GM21515 (cell line): Measurements from ENCODE around the gene CCR5AS.
"Not testable (repeated sequence)": the region's sequence is repeated elsewhere in the genome, so short reads cannot be mapped to it uniquely, and the experiment has no call there.

Experiments
- ATAC-seq: cut with Tn5 transposase; IDR thresholded peaks from one replicate; pipeline ENCODE4 v1.9.1; 2021; ENCODE audit not compliant: unreplicated experiment

CCR5AS gene

DNA sequence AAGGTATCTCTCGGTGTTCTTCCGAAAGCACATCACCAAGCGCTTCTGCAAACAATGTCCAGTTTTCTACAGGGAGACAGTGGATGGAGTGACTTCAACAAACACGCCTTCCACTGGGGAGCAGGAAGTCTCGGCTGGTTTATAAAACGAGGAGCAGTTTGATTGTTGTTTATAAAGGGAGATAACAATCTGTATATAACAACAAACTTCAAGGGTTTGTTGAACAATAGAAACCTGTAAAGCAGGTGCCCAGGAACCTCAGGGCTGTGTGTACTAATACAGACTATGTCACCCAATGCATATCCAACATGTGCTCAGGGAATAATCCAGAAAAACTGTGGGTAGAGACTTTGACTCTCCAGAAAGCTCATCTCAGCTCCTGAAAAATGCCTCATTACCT, 48.4 kb downstream of the CCR5AS start:
- no peak for ATAC-seq

DNA sequence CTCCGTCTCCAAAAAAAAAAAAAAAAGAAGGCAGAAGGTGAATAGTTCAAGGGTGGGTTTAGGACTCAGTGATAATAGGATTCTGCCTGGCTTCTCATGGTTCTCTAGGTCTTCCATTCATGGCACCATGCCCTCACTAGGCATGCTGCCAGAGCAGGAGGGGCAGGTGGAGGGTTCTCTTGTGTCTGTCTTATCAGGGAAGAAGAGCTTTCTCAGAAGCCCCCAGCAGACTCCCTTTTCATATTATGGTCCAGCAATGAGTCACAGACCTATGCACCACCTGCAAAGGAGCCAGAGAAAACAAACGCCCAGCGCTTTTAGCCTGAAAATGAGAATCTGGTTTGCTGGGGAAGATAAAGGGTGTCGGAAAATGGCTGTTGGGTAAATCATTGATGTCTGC, 50.0 kb downstream of the CCR5AS start:
- ATAC-seq, result no peak

DNA sequence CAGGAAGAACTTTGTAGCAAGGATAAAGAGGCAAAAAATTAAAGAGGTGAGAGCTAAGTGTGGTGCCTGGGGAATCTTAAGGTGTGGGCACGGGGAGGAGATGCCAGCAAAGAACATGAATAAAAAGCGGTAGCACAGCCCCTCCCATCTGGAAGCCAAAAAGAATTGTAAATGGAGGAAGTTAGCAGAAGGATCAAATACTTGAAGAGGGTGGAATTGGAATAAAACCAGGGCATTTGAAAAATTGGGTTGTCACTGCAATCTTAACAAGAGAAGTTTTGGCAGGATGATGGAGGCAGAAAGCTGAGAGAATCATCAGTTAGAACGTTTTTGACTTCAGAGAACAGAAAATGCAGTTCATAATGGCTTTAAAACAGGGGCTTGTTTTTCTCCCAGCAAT, 50.6 kb downstream of the CCR5AS start:
- ATAC-seq, result no peak

DNA sequence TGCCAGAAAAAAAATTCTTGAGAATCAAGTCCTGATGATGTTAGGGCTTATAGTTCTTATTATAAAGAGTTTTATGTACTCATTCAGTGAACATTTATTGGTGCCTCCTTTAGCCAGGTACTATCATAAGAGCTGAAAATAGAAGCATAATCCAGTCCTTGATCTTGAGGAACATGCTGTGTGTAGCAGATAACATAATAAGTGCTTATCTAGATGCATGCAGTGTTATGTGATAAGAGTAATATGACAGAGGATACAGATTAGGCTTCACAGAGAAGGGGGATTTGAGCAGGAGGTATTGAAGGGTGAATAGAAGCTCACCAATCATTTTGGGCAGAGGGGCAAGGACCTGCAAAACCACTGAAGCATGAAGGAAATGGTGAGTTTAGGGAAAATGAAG, 51.9 kb downstream of the CCR5AS start:
- no peak for ATAC-seq

DNA sequence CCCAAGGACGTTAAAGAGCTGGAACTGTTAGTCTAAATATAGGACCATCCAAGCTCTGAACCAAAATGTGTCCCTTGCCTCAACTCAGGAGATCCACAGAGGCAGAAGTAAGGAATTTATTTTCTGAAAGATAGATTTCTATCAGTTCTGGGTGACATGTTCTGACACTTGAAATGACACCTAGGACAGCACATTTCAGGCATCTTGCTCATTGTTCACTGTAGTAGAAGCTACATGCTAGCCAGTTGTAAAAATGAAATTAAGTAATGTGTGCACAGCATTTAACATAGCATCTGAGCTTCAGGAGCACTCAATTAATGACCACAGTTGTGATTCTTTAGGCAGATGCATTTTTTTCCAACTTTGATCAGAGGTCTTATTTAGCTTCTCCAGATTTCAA, 52.4 kb downstream of the CCR5AS start:
- ATAC-seq, result no peak

DNA sequence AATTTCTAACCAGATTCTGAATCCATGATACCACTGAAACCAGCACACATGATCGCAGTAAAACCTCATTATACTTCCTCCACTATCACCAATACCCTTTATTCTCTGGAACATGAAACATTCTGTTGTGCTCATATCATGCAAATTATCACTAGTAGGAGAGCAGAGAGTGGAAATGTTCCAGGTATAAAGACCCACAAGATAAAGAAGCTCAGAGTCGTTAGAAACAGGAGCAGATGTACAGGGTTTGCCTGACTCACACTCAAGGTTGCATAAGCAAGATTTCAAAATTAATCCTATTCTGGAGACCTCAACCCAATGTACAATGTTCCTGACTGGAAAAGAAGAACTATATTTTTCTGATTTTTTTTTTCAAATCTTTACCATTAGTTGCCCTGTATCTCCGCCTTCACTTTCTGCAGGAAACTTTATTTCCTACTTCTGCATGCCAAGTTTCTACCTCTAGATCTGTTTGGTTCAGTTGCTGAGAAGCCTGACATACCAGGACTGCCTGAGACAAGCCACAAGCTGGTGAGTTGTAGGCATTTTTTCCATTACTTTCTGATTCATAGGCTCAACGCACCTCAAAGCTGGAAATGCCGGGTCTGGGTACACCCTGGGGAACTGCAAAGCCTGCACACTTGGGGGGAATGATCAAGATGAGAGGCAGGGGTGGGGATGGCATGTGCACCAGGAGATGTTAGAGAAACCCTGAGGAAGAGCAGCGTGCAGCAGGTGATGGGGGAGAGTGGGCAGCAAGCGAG, 53.0 kb downstream of the CCR5AS start, which contains the start of gene CCR2:
Gene CCR2, plus strand, starts transcription at position 465 of the 764 bp plus-strand sequence. CDS start 3,417 bp downstream, outside the sequence.
- no peak for ATAC-seq

DNA sequence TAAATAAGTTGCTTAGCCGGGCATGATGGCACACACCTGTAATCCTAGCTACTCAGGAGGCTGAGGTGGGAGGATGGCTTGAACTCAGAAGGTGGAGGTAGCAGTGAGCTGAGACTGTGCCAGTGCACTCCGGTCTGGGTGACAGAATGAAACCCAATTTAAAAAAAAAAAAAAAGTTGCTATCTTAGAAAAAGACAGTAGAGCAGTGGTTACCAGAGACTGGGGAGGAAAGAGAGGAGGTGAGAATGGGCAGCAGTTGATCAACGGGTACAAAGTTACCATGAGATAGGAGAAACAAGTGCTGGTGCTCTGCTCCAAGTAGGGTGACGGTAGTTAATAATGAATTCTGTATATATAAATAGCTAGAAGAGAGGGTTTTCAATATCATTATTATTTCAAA, 53.8 kb downstream of the CCR5AS start:
- ATAC-seq, result no peak

DNA sequence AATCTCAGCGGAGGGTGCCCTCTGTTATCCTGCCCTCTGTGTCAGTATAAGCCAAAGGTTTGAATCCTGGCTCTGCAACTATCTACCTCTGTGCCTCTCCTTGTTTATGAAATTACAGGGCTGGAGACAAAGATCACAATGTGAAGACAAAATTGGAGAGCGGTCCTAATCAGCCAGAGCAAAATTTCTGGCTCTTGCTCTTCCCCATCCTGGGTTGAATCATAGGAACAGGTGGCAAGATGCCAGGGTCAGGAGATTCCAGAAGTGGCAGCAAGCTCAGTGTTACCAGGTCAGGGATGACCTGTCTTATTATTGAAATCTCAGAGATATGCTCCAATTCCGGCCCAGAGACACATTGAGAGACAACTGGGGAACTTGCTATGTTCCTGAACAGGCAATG, 55.2 kb downstream of the CCR5AS start:
- ATAC-seq, result no peak

DNA sequence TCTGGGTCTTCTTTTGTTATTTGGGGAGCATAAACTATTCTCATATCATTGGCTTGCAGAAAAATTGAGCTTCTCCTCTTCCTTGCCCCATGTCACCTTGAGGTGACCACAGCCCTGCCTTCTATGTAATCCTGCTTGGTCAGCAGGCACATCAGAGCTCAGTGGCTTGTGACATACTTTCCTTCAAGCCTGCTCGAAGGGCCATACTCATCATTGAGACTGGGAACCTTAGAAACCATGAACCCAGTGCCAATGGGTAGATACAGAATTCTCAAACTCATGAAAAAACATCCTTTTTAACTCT, 56.7 kb downstream of the CCR5AS start:
- peak; percentile 12 for ATAC-seq

DNA sequence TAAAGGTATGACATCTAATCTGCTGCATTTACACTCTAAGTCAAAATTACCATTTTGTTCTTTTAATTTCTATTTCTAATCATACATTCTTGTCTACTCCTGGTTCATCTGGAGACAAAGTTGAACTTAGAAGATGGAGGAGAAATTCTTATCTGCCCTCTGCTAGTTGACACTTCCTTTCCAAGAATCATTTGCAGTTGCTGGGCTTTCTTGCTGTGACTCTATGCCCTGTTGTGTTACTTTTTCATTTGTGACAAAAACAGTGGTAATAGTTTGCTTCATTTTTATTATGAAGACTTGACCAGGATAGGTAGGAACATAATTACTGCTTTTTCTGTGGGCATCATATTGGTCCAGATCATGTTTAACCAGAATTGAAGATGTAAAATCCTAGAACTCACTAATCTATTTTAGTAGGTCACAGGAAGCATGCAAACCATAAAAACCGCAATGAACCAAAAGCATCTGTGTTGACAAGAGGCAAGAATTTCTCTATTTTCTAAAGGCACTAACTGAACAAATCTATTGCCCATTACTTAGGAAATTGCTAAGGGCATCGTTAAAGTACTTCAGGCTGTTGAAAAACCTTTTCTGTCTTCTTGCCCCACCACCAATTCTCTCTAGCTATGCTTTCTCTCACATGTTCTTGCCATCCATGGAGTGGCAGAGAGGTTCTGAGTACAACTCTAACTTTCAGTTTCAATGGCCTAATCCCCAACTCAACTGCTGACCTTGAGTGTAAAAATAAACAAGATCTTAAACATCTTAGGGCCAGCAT, 57.2 kb downstream of the CCR5AS start:
- ATAC-seq, result peak; percentile 74

DNA sequence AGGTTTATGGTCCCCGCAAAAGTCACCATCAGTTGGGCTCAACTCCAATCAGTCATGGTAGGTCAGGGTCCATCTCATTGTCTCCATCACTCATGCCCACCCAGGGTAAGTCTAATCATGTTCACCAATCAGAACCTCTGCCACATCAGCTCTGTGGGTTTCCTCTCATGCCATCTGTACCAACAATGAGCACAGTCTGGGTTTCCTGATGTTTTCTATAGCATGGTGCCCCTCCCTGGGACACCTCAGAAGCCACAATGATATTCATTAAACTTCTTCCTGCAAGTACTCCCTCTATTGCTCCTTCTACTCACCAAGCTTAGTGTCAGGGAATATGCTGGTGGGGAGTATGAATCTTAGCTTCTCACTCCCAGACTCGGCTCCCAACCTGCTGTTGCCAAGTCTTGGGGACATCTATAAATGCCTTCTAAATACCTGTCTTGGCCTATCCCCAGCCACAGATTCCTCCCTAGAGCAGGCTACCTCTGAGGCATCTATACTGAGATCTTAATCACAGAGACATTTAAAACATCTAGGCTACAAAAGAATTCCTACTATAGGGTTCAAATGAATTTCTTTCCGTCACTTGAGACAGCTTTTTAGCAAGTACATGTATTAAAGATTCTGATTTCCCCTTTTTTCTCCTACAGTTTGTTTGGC, 57.9 kb downstream of the CCR5AS start:
- no peak for ATAC-seq

DNA sequence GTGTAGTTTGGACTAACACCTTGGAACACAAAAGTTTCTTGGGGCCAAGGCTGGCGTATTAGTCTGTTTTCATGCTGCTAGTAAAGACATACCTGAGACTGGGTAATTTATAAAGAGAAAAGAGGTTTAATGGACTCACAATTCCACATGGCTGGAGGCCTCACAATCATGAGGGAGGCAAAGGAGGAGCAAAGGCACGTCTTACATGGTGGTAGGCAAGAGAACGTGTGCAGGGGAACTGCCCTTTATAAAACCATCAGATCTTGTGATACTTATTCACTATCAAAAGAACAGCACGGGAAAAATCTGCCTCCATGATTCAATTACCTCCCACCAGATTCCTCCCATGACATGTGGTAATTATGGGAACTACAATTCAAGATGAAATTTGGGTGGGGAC, 62.4 kb downstream of the CCR5AS start:
- ATAC-seq, result no peak

DNA sequence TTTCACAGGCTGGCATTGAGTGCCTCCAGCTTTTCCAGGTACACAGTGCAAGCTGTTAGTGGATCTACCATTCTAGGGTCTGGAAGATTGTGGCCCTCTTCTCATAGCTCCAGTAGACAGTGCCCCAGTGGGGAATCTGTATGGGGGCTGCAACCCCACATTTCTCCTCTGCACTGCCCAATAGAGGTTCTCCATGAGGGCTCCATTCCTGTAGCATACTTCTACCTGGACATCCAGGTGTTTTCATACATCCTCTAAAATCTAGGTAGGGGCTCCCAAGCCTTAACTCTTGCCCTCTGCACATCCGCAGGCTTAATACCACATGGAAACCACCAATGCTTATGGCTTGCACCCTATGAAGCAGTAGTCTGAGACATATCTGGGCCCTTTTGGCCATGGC, 68.0 kb downstream of the CCR5AS start:
- ATAC-seq, result no peak

DNA sequence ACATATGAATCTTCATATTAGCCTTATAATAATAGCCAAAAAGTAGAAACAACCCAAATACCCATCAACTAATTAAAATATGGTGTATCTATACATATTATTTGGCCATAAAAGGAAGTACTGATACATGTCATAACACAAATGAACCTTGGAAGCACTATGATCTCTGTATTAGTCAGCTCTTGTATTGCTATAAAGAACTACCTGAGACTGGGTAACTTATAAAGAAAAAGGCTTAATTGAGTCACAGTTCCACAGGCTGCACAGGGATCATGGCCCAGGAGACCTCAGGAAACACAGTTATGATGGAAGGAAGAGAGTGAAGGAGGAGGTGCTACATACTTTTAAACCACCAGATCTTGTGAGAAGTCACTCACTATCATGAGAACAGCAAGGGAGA, 69.0 kb downstream of the CCR5AS start:
- ATAC-seq, result no peak

DNA sequence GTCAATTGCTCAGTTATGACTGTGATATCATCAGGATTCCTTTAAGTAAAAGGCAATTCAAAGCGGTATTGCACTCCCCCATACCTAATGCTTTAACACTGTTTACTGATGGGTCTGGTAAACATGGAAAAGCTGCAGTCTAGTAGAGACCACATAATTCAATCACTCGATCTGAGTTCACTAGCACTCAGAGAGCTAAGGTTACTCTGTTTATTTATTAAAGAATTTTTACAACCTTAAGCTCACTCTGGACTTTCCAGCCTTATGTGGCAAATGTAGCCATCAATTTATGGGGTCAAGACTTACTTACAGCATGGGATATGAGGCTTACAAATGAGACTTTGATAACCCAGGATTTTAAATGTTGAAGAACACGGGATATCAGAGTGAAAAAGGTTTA, 71.3 kb downstream of the CCR5AS start:
- ATAC-seq, result no peak

DNA sequence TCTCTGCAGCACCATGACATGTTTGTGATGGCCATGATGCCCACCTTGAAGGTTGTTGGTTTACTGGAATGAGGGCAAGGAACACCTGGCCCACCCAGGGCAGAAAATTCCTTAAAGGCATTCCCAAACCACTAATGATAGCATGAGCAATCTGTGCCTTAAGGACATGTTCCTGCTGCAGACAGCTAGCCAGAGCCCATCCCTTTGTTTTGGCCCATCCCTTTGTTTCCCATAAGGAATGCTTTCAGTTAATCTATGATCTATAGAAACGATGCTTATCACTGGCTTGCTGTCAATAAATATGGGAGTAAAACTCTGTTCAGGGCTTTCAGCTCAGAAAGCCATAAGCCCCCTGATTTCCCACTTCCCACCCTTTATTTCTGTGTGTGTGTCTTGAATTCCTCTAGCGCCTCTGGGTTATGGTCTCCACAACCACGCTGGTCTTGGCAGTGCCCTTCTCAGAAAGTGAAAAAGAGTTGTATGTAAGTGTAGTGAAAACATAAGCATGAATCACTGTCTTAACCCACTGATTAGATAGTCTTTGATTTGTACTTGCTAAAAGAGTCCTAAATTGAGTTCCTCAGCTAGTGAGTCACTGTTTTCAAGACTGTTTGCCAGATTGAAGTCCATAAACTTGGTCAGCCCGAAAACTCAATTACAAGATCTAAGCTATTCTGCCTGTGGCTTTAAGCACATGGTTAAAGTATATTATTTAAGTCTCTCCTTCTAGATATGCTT, 72.0 kb downstream of the CCR5AS start:
- ATAC-seq, result no peak

DNA sequence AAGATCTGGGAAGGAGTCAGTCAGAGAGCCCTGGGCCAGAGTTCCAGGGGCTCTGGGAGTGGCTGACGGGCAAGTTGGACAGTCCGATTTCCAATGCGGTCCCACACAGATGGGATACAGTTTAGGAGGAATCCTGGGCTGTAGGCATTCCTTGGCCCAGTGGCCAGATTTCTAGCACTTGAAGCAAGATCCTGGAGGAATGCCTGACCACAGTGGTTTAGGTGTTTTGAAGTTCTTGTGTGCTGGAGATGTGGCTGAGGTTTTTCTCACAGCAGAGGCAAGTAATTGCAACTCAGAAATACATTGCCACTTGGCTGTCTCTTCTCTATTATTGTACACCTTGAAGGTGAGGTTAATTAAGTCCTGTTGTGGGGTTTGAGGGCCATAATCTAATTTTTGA, 76.2 kb downstream of the CCR5AS start:
- not testable (repeated sequence) for ATAC-seq

DNA sequence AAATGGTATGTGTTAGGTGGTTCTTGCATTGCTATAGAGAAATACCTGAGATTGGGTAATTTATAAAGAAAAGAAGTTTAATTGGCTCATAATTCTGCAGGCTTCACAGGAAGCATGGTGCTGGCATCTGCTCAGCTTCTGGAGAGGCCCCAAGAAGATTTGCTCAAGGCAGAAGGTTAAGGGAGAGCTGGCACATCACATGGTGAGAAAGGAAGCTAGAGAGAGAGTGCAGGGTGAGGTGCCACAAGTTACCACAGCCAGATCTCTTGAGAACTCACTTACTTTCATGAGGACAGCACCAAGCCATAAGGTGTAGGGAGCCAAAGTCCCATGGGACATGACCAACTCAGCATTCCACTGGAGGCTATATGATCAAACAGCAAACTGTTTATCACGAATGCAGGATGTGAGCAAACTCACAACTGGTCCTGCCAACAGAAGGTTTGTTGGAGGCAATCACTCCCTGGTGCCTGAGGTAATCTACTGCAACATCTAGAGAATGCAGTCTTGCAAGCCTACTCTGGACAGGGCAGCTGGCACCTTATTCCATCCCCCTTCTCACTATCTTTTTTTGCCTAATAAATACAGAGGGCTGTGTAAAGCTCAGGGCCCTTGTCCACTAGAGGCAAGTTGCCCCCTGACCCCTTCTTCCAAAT, 81.1 kb downstream of the CCR5AS start:
- no peak for ATAC-seq

DNA sequence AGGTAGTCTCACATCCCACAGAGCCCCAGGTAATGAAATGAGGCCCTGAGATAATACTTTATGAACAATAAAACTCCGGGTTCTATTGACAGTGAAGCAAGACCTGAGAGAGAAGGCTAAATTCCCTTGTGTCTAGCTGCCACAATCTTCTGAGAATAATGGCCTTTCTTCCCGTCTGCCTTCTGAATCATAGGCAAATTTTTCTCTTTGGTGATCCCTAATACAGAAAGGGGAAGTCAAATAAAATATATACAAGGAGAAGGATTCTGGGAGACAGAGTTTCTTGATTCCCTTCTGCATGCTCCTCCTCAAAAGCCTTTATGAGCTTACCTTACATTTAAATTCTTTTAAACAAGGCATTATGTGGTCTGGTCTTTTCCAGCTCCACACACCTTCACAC, 82.8 kb downstream of the CCR5AS start:
- ATAC-seq, result no peak

DNA sequence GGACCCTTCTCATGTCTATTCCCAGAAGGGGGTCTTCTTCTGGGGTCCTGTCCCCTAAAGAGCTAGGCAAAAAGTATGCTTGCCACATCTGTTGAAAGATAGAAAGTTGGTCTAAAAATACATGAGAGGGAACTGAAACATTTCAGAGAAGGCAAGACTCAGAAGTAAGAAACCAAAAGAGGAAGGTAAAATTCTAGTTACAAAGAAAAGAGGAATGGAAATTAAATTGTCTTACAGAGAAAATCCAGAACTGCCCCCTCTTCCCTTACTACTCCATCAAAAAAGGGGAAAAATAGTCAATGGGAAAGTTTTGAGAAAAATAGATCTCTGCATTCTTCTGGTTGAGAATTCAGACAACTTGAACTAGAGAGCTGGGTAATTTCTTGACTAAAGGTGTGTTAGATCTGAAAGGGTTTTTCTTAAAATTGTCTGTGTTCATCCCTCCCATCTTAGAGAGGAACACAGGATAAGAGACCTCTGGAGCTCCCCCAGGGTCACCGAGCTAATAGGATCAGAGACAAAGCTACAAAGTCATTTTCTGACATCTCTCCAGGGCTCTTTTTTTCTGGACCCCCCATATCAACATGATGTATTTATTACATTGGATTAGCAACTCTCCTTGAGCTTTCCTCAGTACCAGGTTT, 85.3 kb downstream of the CCR5AS start:
- peak; percentile 62 for ATAC-seq
